HT1080 (cell line): ENCODE data around the gene ATXN10. TPM values are rescaled to one million over a fixed set of nuclear protein-coding genes. Genes with fewer than 3 reads are reported as not detected.
"Not testable (repeated sequence)": the region's sequence is repeated elsewhere in the genome, so short reads cannot be mapped to it uniquely, and the experiment has no call there.

Experiments used
- DNase-seq: peaks from one replicate; pipeline ENCODE4 v3.0.0-alpha.2; 2015; ENCODE audit warnings: low read depth
- total RNA-seq: library from RNA; depleted of rRNA; stranded (reverse); fragments of >200 nt; shearing (Covaris generic); gene quantifications from 2 replicates; pipeline ENCODE4 v1.2.3, GENCODE V29; 2014

Gene ATXN10
- total RNA-seq, 1 experiment from 2014 or later, result 44.1 TPM

DNA sequence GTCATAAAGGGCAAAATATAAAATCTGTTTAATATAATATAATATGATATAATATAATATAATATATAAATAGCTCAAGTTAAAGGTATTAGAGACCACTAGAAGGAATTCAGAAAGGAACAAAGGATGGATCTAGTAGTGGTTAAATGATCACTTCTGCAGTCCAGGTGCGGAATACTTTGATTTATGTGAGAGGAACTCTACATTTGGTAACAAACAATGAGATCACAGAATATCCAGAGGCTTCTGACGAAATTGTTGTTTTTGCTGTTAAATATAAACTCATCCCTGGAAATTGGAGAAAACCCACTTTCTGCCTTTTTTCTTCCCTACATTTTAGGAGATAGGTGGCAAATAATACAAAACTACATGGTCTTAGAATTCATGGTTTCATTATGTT is 36.0 kb downstream of the ATXN10 start:
- no peak for DNase-seq

DNA sequence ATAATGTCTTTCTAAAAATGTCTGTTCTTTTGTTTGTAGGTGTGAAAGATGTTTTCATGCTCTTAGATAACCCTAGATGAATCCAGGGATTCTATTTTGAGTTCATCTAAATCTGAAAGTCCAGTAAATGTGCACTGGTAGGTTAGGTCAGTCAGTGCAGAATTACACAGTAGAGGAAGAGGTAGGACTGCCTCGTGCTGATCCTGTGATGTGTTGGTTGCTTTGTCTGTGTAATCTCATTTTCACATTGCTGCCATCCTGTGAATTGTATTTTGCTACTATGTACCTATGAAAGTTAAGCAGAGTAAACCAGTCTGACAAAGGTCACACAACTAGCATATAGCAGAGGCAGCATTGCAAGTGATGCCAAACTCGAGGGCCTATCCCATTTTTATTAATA is 36.5 kb downstream of the ATXN10 start:
- no peak for DNase-seq

DNA sequence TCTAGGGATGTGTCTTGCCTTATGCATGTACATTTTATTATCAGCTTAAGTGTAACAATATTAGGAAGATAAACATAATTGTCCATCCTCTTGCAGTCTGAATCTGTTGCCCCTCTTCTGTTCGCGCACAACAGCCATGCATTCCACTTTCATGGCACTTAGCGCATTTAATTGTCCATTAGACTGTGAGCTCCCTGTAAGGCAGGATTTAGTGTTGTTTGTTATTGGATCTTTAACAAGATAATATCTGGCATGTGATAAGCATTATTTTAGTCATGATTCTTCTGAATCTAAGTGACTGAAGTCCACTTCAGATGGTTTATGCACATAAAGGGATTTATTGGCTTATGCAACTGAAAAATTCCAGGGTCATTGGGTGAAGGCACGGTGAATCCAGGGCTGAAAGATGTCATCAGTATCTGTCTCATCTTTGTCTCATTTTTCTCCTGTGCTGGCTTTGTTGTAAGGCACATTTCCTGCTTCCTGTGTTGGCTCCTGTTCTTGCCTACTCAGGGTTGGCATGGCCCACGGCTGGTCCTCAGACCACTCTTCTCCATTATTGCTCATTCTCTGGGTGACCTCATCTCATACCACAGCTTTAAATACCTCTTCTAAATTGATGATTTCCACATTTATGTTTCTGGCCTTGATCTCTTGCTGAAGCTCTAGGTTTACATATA is 37.6 kb downstream of the ATXN10 start:
- DNase-seq, result peak; percentile 92

DNA sequence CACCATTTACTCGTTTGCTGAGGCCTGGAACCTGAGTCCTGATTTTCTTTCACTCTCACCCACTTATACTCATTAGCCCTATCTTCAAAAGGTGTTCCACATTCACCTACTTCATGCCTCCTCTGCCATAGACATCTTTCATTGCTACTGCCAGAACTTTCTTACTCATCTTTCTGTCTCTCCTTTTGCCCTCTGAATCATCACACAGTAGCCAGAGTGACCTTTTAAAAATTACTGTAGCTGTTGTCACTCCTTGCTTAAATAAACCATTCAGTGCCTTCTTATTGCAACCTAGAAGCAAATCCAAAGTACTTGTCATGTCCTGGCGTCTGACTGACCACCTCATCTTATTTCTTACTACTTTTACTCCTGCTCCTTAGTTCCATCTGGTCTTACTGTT is 38.2 kb downstream of the ATXN10 start:
- DNase-seq, result peak; percentile 83

DNA sequence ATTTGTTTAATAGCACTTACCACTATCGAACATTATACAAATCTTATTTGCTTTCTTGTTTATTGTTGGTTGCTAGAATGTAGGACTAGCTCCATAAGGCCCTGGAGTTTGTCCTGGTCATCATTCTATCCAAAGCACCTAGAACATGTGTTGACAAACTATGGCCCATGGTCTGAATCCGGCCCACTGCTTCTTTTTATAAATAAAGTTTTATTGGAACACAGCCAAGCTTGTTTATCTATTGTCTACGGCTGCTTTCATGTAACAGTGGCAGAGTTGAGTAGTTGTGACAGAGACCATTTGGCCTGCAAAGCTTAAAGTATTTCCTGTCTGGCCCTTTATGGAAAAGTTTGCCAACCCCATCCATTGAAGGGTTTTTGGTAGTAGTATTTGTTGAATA is 38.8 kb downstream of the ATXN10 start:
- DNase-seq, result no peak

DNA sequence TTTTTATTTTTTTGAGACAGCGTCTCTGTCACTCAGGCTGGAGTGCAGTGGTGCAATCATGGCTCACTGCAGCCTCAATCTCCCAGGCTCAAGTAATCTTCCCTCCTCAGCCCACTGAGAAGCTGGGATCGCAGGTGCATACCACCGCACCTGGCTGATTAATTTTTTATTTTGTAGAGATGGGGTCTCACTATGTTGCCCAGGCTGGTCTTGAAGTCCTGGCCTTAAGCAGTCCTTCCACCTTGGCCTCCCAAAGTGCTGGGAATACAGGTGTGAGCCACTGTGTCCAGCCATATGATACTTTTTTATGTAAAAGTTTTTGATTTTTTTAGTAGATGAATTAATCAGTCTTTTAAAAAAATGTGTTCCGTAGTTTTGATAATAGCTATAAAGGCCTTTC is 42.8 kb downstream of the ATXN10 start:
- DNase-seq, result not testable (repeated sequence)

DNA sequence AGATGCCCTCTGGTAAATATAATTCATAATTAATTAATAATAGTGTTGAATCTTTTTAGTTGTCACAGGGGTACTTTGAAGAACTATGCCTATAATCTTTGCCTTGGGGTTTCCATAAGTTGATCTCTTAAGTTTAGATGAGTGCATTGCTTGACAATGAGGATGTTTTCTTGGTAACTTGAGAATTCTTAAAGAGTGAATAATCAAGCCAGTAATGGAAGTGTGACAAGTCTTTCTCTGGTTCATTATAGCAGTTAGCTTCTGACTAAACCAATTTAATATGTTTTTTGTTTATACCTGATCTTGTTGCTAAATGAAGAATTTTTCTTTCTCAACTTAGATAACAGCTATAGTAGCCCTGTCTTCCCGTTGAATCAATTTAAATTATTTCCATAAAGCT is 46.2 kb downstream of the ATXN10 start:
- peak; percentile 76 for DNase-seq

DNA sequence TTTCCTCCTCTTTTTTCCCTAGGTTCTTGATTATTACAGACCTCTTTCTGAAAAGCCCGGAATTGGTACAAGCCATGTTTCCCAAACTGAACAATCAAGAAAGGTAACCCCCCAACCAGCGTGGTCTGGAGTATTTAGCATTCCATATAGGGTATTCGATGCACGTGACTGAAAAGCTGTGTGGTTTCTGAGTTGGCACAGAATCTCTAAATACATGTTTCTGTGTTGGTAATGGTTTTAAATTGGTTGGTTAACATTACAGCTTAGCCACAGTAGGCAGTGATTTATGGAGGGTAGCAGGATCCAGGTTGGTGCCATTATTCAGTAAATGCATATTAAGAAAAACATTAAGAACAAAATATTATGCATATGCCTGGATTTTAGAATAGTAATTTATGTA is 46.8 kb downstream of the ATXN10 start:
- DNase-seq, result no peak

DNA sequence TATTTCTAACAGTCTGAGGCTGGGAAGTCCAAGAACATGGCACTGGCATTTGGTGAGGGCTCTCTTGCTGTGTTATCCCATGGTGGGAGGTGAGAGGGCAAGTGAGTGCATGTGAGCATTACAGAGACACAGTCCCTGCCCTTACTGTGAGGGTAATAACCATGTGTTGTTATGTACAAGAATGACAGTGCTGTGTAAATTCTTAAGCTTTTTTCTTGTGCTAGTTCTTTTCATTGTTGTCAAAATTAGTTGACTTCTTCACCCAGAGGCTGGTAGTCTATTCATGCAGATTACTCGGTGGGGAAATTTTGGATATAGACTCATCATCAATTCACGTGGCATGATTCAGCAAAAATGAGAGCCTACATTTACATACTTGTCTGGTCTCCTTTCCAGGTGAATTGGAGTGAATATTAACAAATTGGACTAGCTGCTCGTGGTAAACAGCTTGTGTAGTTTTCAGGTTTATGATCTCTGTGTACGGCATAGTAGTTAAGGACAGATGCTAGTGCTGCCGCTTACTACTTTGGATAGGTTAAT is 49.3 kb downstream of the ATXN10 start:
- DNase-seq, result no peak

DNA sequence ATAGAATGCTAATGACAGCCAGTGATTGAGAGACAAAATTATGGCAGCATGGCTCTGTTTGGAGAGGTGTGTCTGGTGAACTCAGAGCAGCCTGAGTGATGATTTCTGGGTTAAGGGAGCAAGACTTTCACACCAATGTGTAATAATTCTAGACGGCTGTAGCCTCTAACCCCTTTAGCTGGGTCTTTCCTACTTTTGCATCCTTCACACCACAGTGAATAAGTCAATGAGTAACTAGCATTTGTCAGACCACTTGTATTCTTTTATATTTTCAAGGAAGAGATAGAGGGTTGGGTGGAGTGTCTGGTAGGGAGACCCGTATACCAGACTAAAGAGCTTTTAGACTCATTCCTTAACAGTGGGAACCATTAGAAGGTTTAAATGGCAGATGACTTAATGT is 50.4 kb downstream of the ATXN10 start:
- DNase-seq, result no peak

DNA sequence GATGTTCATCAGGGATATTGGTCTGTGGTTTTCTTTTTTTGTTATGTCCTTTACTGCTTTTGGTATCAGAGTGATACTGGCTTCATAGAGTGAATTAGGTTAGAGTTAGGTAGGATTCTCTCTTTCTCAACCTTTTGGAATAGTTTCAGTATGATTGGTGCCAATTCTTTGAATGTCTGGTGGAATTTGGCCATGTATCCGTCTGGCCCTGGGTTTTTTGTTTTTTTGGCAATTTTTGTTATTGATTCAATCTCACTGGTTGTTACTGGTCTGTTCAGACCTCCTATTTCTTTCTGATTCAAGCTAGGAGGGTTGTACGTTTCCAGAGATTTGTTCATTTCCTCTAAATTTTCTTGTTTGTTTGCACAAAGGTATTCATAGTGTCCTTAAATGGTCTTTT is 54.4 kb downstream of the ATXN10 start:
- DNase-seq, result no peak

DNA sequence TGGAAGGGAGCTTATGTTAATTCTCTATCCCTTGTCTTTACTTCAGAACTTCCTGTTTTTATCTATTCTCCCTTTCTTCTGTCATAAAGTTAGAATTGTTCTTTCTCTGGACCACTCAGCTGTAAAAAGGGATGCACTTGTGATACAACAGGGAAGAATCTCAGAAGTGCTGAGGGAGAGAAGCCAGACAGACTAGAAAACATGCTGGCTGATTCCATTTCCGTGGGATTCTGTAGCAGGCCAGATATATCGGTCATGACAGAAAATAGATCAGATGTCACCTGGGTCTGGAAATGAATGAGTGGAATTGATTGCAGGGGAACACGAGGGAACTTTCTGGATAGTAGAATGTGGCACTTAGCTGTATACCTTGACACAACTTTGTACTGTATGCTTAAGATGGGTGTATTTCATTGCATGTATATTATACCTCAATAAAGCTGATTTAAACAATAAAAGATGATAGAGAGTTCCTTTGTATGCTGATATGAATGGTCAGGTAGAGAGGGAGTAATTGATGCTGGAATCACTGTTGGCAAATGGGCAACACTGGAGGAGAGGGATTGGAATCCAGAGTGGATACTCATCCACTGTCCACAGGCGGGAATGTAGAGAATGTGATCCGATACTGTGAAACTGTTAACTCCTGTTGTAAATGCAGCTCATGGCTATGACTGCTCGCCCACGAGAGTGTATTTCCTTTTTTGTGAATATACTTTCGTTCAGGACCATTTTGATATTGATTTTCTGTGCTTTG is 59.6 kb downstream of the ATXN10 start:
- peak; percentile 25 for DNase-seq

DNA sequence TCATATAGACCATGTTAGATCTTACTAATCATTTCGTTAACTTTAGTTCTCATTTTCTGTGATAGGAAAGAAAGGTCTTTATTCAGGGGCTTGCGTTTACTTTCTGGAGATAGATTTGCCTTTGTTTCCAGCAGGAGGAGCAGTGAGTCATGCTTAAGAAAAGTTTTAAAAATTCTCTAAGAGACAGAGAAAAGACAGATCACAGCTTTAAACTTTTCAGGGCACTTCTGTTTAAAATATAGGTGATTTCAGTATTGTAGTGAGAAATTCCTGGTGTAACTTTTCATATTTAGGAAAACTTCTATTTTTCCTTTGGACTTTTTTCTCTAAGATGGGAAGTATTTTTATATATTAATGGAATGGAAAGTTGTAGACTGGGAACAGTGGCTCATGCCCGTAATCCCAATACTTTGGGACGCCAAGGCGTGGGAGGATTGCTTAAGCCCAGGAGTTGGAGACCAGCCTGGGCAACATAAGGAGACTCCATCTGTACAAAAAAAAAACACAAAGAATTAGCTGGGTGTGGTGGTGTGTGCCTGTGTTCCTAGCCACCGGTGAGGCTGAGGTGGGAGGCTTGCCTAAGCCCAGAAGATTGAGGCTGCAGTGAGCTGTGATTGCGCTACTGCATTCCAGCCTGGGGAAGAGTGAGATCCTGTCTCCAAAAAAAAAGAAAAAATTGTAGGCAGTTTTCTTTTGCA is 60.3 kb downstream of the ATXN10 start:
- DNase-seq, result peak; percentile 15

DNA sequence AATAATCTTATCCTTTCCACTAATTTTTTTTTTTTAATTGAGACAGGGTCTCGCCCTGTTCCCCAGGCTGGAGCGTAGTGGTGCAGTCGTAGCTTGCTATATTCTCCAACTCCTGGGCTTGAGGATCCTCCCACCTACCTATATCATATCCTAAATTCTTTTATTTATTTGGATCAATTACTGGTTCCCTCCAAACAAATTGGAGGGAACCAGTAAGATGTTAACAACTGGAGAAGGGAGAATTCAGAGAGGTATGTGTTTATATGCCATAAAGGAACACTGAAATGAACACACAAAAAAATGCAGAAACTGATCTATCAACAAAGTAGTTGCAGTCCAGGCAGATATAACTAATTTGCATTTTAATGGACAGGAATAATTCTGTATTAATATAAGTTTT is 63.6 kb downstream of the ATXN10 start:
- no peak for DNase-seq

DNA sequence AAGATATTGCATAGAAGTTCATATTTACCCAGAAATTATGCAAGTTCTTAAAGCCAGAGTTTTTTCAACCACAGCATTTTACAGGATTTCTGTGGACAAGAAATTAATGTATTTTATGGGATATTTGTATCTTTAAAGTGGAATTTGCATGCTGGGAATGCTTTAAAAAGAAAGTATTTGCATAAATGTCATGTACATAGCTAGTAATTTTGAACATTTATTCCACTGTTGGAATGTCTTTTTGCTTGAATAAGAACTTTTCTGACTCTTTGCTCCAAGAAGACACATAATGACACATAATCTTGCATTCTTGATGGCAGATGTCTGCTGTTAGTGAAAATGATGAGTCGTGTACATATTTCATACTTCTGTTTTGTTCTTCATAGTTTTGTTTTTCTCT is 66.6 kb downstream of the ATXN10 start:
- no peak for DNase-seq

DNA sequence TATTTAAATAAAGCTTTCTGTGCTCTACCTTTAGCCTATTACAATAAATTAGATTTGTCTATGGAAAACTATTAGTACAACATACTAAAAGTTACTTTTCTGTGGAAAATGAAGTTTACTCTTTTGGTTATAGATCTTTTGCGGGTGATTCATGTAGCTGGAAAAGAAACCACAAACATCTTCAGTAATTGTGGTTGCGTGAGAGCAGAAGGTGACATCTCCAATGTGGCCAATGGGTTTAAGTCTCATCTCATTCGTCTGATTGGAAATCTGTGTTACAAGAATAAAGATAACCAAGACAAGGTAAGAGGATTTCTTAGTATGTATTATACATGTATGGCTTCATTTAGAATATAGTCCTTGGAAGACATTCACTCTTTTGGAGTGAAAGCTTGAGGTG is 68.6 kb downstream of the ATXN10 start:
- no peak for DNase-seq

DNA sequence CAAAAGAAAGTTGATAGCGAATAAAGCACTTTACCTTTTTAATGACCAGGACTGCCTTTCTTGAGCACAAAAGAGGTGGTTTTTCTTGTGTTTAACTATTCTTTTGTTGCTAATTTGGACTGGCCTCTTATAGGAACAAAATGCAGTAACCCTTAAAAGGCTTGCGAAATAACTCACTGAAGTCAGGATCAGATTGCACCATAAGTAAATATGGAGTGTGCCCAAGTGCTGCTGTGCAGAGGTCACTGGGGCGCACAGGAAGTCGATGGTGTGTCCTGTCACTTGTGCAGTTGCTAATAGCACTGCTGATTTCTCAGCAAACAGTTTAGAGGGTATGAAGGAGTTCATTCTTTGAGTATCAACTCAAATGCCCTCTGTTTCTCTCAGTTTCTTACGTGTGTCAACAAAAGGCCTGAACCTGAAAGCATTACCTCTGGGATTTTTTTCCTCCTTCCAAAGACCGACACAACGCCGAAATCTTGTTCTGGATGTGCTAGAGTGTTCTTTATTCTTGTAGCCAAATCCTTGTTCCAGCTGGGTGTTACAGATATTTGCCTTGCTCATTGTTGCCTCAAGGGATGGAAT is 71.3 kb downstream of the ATXN10 start:
- peak; percentile 16 for DNase-seq

DNA sequence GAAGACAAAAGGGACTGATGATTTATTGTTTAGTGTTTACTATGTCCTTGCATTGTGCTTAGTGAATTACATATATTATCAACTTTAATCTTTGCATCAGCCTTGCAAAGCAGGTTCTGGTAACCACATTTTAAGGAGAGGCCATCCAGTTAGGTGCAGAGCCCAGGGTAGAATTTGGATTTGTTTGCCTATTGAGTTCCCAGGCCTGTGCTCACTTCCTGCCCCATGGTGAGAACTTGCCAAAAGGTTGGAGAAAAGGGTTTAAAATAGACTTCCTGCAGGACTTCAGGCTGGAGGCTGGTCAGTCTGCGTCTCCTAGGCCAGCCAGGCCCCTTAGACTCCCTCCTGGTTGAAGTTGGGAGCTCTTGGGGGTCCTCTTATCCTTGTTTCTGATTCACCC is 72.1 kb downstream of the ATXN10 start:
- peak; percentile 23 for DNase-seq

DNA sequence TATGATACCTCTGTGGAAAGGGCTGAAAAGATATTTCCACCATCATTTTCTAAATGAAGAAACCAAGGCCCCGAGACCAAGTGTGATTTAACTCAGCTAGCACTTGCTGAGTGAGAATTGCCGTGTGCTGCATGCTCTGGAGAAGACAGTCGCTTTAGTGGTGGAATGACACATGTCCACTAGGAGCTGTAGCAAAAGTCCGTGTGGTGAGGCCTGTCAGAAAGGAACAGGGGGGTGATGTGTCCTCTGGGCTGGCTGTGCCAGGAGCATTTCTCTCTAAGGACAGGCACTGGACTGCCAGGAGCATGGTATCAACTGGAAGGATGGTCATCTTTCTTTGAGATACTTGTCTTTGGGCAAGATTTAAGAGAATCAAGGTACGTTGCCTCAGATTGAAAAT is 72.8 kb downstream of the ATXN10 start:
- DNase-seq, result no peak

DNA sequence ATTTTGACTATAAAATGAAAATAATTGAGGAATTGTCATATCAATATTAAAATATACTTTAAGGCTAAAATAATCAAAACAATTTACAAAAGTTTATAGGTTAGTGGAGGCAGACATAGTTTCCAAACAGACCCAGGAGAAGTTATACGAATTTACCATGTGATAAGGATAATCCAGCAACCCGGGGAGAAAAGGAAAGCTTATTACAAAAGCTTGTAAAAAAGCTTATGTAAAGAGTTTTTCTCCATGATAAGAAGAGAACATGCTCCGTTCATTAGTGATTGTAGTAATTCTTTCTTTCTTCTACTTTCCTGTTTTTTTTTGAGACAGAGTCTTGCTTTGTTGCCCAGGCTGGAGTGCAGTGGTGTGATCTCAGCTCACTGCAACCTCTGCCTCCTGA is 79.0 kb downstream of the ATXN10 start:
- no peak for DNase-seq

DNA sequence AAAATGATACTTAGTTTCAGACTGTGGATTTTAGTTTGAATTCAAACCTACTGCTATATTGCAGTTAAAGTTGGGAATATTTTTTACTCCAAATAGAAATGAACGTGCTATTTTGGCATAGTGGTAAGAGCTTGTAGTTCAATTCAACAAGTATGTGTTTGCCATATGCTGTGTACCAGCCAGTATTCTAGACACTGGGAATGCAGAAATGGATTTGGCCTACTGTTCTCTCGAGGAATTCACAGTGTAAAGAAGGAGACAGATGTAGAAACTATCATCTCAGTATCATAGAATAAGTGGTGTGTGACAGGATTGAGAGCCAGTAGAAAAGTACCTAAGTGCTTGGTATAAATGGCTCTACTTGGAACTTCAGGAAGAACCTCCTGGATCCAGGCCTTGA is 80.4 kb downstream of the ATXN10 start:
- DNase-seq, result no peak

DNA sequence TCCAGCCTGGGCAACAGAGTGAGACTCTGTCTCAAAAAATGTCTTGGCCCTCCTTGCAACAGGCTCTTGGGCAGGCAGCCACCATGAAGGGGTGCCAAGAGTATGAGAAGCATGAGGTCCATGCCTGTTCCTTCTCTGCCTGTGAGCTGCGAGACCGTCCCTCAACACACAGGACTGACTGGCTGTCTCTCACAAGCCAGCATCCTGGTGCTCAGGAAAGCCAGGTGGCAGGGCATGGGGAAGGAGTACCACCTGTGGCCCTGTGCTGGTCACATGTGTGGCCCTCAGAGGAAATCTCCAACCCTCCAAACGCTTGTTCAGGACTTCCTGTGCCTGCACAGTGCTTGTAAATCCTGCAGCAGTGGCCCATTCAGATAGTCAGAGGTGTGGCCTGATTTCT is 83.2 kb downstream of the ATXN10 start:
- no peak for DNase-seq
